Peyer's patch (tissue), 4 donors: ENCODE measurements around the gene SUV39H2. TPM values are rescaled to one million over a fixed set of nuclear protein-coding genes. Genes with fewer than 3 reads are reported as not detected.

ENCODE experiments used
- DNase-seq, 3 donors: peaks; one replicate each; pipeline ENCODE4 v3.0.0-alpha.2; 2017 to 2019
- H3K27ac ChIP-seq, 4 donors: fragments of 200-600 bp; sonication (generic); one replicate each; pipeline ENCODE4 v1.5.1; 2016 to 2019
- H3K27me3 ChIP-seq, 2 donors: fragments of 200-600 bp; sonication (generic); one replicate each; pipeline ENCODE4 v1.5.1; 2019
- H3K36me3 ChIP-seq, 3 donors: fragments of 200-600 bp; sonication (generic); one replicate each; pipeline ENCODE4 v1.5.1; 2016 to 2019
- H3K4me1 ChIP-seq, 4 donors: fragments of 200-600 bp; sonication (generic); one replicate each; pipeline ENCODE4 v1.5.1; 2016 to 2019
- H3K4me3 ChIP-seq, 4 donors: fragments of 200-600 bp; sonication (generic); 1 replicate in 3 of 4; 2 replicates in 1 of 4; pipeline ENCODE4 v1.5.1; 2016 to 2019; ENCODE audit warnings: mild to moderate bottlenecking in 1 of 4
- H3K9me3 ChIP-seq, 4 donors: fragments of 200-600 bp; sonication (generic); one replicate each; pipeline ENCODE4 v1.5.1; 2016 to 2019; ENCODE audit warnings: mild to moderate bottlenecking in 1 of 4
- CTCF ChIP-seq, 6 experiments: fragments of 450-650 bp in 4 of 6; fragments of 200-600 bp in 2 of 6; sonication (generic) in 1 of 6; IDR thresholded peaks; one replicate each; pipeline ENCODE4 v1.5.1; 2017 to 2019; ENCODE audit warnings: antibody characterized with exemption in 6 of 6, mild to moderate bottlenecking in 3 of 6, moderate library complexity in 1 of 6
- POLR2A ChIP-seq, 2 donors: fragments of 450-650 bp; IDR thresholded peaks; one replicate each; pipeline ENCODE4 v1.5.1; 2017; ENCODE audit warnings: antibody characterized with exemption in 2 of 2, mild to moderate bottlenecking in 2 of 2, moderate library complexity in 2 of 2
- total RNA-seq, 4 donors: library from RNA; depleted of rRNA; stranded (reverse); fragments of >200 nt; gene quantifications; one replicate each; pipeline ENCODE4 v1.1.0, GENCODE V29; 2016

Gene SUV39H2
- total RNA-seq, 4 donors from 2014 or later: 2.5 to 22.3 (median 9.0) TPM

GRCh38 chr10:14844948-14845347, 33.7 kb upstream of the SUV39H2 start:
- no peaks in the 10 kb centered on the region for H3K27me3 ChIP-seq
- TF ChIP-seq CTCF (IDR thresholded peaks at IDR 0.05) (no peak), POLR2A (IDR thresholded peaks at IDR 0.05) (no peak)
- H3K27ac ChIP-seq: no peak overlapping the region
- DNase-seq: no peak
- no peak overlapping the region for H3K4me3 ChIP-seq
- H3K36me3 ChIP-seq: peaks cover 0 to 55% (median 0%) of the 10 kb centered on the region in 3 donors
- H3K9me3 ChIP-seq: no peaks in the 10 kb centered on the region
- peaks cover 0 to 3% (median 0%) of the 10 kb centered on the region in 4 donors for H3K4me1 ChIP-seq

- no peak for TF ChIP-seq POLR2A (IDR thresholded peaks at IDR 0.05)
- no peak for TF ChIP-seq CTCF (IDR thresholded peaks at IDR 0.05)
- Histone ChIP-seq H3K27ac (no peak overlapping the region), H3K9me3 (no peaks in the 10 kb centered on the region), H3K4me3 (no peak overlapping the region), H3K27me3 (no peaks in the 10 kb centered on the region), H3K4me1 (no peaks in the 10 kb centered on the region), H3K36me3 (peaks cover 0 to 29% (median 0%) of the 10 kb centered on the region in 3 donors)
- no peak for DNase-seq
Observed at GRCh38 chr10:14852236-14852635, 26.4 kb upstream of the SUV39H2 start.

- peaks cover 0 to 6% (median 0%) of the 10 kb centered on the region in 4 donors for H3K4me1 ChIP-seq
- DNase-seq: no peak
- H3K4me3 ChIP-seq: no peak overlapping the region
- no peak overlapping the region for H3K27ac ChIP-seq
- peaks cover 0 to 25% (median 0%) of the 10 kb centered on the region in 3 donors for H3K36me3 ChIP-seq
- no peaks in the 10 kb centered on the region for H3K9me3 ChIP-seq
- no peak for TF ChIP-seq POLR2A (IDR thresholded peaks at IDR 0.05)
- no peak for TF ChIP-seq CTCF (IDR thresholded peaks at IDR 0.05)
- H3K27me3 ChIP-seq: no peaks in the 10 kb centered on the region
Observed at GRCh38 chr10:14855453-14855852, 23.2 kb upstream of the SUV39H2 start.

- Histone ChIP-seq H3K27ac (no peak overlapping the region), H3K4me1 (peaks cover 0 to 16% (median 0%) of the 10 kb centered on the region in 4 donors), H3K36me3 (peaks cover 0 to 17% (median 0%) of the 10 kb centered on the region in 3 donors), H3K4me3 (no peak overlapping the region), H3K27me3 (no peaks in the 10 kb centered on the region), H3K9me3 (no peaks in the 10 kb centered on the region)
- no peak for DNase-seq
- TF ChIP-seq POLR2A (IDR thresholded peaks at IDR 0.05): no peak
- TF ChIP-seq CTCF (IDR thresholded peaks at IDR 0.05): no peak
Observed at GRCh38 chr10:14858338-14858960, 20.2 kb upstream of the SUV39H2 start.

- H3K36me3 ChIP-seq: peaks cover 0 to 19% (median 0%) of the 10 kb centered on the region in 3 donors
- TF ChIP-seq CTCF (IDR thresholded peaks at IDR 0.05): no peak
- TF ChIP-seq POLR2A (IDR thresholded peaks at IDR 0.05): no peak
Observed at GRCh38 chr10:14859043-14859442, 19.6 kb upstream of the SUV39H2 start.

More at GRCh38 chr10:14859043-14859442, 19.6 kb upstream of the SUV39H2 start:
- H3K4me3 ChIP-seq: no peak overlapping the region
- peaks cover 0 to 16% (median 0%) of the 10 kb centered on the region in 4 donors for H3K4me1 ChIP-seq
- H3K27ac ChIP-seq: no peak overlapping the region
- no peaks in the 10 kb centered on the region for H3K27me3 ChIP-seq
- H3K9me3 ChIP-seq: no peaks in the 10 kb centered on the region
- no peak for DNase-seq
